GM21390 (cell line): ENCODE measurements around the gene LTB4R.

Experiments used
- ATAC-seq: cut with Tn5 transposase; IDR thresholded peaks from one replicate; pipeline ENCODE4 v1.9.1; 2021; ENCODE audit not compliant: unreplicated experiment

LTB4R gene

DNA sequence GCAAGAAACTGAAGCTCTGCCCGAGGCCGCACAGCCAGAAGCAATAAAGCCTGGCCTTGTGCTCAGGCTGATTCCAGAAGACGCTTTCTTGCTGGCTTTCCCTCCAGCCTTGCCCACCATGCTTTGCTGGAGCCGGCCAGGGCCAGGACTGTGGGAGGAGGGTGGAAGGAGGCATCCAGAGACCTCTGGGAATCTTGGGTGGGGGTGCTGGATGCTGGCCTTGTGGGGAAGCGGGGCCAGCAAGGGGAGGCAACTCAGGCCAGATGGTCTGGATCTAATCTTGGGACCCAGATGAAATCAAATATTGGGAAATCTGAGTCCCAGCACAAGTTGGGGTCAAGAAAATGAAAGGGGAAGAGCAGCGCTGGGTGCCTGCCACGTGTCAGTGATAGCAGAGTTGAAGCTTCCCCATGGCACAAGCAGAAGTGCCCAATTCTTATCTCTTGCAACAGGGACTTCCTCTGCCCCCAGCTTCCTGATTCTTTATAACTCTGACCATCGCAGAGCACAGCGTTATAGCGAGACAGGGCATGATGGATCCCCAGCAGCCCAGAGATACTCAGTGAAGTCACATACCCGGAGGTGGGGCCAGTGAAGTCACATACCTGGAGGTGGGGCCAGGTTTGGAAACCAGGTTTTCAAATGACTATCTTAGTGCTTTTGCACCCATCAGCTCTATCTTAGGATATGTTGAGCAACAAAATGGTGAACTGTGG is 33.5 kb upstream of the LTB4R start:
- no peak for ATAC-seq

DNA sequence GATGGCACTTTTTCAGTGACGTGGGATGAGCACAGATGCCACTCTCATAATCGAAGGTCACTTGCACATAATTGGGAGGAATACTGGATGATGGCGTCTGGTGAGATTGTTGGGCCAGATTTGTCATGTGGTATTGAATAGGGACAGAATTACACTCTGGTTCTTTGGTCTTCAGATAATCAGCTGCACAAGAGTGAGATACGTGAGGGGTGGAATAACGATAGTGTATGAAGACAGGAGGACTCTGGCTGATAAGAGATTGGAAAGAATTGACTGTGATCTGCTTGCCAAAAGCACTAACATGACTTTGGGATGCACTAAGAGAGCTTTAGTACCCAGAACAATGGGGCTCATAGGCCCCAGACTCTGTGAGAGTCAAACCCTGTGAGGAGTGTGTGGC is 32.9 kb upstream of the LTB4R start:
- ATAC-seq: no peak

DNA sequence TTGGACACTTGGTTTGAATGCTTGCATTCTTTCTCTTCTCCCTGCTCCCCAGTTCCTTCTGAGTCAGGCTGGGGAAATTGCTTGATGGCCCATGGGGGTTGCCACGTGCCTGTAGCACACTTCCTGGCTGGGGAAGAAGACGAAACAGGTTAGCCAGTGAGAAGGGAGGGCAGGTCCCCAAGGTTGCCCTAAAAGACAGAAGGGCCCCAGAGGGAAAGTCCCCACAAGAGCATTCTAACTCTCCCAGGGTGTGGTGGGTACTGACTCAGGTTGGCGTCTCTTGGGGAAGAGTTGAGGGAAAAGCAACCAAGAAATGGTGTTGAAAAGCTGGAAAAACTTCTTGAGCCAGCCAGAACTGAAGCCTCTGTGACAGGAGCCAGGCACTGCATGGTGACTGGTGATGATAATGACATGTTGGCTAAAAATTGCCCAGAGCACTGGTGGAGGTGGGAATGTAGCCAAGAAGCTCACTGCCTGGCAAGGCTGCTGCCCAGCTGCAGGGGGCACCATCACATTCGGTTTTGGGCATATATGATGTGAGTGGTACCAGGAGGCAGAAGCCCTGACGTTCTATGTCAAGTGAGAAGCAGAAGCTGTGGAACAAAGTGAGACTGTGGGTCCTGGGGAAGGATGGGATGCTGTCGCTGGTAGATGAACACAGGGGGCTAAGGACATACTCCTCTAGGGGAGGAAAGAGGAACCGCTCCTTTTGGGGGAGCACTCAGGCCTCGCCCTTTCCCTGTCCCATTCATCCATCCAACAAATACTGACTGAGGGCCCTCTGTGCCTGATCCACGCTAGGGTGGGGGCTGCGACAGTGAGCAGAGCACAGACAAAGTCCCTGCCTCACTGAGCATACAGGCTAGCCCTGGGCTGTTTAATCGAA is 31.8 kb upstream of the LTB4R start:
- ATAC-seq: no peak

DNA sequence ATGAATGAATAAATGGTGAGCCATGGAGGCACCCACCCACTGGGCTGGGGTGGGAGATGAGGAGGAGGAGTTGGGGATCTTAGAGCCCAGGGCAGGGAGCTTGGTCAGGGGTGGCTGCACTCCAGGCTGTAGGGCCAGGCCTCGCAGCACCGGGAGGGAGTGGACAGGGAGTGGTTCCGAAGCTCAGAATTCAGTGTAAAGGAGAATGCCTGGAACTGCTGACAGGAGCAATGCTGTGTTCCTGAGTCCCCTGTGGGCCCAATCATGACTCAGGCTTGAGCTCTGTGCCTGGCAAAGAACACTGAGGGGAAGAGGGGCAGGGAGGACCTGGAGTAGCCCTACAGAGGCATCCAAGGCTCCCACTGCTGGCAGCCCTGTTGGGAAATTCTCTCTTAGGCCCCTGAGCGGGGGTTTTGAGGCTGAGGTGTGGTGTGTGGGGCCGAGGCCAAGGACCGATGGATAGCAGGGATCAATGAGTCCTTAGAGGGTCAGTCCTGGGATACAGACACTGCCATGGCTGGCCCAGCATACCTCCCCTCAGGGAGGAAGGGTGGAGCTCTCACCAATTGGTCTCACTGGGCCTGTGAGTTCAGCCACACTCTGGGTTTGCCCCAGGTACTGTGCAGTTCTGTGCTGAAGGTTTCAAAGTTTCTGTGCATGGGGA is 30.4 kb upstream of the LTB4R start:
- ATAC-seq: no peak

DNA sequence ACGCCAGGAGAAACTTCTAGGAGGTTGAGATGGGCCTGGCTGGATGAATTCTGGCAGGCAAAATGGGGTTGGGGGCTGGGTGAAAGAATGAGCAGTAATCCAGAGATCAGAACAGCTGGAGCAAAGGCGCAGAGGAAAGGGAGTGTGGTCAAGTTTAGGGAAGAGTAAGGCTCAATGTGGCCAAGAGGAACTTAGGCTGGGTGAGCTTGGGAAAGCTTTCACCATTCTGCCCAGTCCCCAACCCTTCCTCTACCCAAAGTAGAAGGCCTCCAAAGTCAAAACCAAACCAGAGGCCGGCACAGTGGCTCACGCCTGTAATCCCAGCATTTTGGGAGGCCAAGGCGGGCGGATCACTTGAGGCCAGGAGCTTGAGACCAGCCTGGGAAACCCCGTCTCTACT is 29.7 kb upstream of the LTB4R start:
- ATAC-seq: no peak

DNA sequence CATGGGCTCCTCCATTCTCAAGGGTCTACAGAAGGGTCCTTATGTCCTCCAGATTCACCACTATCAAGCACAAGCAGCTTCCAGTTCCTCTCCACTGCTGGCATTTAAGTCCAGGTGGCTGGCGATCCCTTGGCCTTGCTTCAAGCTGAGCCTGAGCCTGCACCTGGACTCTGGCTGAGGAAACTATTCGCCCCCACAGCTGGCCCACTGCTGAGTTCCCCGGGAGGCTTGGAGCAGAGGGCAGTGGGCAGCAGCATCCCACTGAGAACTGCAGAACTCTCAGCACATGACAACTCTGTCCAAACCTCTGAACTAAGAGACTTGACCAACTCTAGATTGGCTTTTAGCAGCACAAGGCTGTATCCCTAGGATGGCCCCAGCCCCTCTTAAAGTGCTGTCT is 28.6 kb upstream of the LTB4R start:
- ATAC-seq: no peak

DNA sequence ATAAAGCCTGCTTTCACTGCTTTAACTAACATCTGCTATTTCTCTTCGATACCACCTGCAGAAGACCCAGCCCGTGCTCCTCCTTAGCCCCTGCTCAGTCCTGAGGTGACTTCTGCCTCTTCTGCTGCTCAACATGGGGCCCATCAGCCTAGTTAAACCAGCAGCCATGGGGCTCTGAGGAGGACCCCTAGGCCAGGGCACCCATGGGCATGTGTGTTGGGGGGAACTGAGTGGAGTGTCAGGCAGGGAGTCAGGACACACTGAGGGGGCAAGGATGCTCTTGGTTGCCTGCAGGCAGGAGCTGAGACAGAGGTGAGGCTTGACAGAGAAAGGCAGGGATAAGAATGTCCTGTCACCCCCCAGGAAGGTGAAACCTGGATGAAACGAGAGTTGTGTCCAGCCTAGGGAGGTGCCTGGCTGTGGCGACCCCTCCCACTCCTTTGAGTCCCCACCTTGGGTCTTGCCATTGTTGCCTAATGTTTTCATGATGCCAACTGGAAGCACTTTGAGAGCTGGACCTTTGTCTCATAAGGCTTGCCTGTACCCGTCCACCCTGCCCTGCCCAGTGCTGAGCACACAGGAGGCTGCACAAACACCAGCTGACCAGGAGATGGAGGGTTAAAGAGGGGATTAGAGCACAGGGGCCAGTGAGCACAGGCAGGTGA is 27.4 kb upstream of the LTB4R start:
- no peak for ATAC-seq

DNA sequence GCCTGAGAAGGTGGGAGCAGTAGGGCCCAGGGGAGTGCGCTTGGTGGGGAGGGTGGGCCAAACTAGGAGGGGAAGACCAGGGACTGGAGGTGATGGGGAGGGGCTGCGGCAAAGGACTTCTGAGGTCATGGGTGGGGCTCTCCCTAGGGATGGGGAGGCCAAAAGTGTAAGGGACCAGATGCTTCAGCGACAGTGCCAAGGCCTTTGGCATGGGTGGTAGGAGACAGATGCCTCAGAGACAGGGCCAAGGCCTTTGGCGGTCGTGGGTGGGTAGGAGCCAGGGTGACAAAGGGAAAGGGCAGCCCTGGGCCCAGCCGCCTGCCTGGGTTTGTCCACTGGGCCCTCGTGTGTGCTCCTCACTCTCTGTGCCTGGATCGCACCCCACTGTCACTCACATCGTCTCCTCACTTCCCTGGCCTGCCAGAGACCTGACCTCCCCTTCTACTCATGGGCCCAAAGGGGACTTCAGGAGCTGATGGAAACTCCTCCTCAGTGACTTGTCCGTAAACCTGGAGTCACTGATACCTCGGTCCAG is 26.7 kb upstream of the LTB4R start:
- ATAC-seq: no peak

DNA sequence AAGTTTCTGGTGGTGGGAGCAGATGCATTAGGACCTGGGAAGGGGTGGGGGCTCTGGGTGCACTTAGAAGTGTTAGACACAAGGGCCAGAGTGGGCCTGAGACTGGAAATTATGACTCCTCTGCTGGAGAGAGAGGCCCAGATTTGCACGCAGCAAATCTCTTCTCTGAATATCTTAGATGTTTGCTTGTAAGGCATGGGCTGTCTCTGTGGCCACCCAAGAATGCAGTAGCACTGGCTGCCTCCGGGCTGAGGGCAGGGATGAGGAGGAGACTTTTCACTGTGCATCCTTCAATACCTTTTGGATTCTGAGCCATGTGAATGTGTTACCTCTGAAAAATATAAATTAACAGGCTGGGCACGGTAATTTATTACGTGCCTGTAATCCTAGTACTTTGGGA is 26.0 kb upstream of the LTB4R start:
- ATAC-seq: no peak

DNA sequence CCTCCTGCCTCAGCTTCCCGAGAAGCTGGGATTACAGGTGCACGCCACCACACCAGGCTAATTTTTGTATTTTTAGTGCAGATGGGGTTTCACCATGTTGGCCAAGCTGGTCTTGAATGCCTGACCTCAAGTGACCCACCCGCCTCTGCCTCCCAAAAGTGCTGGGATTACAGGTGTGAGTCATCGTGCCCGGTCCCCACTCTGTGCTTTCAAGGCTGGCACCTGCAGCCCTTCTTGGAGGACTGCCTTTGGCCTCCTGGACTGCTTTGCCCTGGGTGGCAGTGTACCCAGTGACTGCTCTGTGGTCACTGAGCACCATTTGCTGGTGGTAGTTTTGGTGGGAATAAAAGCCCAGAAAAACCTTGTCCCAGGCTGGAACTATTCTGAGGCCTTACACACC is 24.3 kb upstream of the LTB4R start:
- no peak for ATAC-seq

DNA sequence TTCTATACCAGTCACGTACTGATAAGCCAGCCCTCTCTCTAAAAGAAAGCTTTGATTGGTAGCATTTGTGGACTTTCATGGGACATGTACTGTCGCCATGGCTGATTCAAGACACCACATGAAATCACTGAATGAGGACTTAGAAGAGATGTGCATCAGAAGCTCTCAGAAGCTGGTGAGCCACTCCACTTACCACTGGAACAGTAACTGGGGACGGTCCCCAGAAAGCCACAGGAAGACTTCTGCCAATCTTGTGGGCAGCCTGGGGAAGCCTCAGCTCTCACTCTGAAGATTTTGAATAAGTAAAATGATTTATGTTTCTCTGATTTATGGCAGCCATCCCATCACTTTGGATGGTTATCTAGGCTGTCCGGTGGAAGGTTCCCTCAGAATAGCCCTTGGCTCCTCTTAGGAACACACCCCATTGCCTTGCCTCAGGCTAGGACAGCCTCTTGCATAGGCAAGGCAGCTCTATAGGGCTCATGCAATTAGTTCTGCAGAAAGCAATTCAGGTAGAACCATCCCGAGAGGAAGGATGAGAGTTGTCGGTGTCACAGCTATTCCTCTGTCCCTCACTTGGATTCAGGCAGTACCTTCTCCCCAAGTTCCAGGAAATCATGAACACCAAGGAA is 21.5 kb upstream of the LTB4R start:
- ATAC-seq: peak; percentile 80

DNA sequence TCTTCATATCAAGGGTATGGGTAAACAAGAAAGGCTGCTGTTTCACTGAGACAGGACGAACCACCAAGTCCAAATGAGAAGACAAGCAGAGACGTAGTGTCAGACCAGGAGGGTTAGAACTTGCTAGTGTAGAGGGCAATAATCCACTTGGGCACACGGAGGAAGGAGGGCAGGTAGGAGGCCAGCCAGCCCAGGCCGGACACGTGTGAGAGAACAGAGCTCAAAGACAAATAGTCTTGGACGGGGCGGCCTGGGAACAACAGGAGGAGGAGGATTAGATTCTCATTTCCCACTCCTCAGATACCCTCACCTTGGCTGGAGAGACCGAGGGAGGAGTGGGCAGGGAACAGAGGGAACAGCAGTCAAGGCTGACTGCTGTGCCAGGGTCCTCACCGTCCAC is 20.6 kb upstream of the LTB4R start:
- no peak for ATAC-seq

DNA sequence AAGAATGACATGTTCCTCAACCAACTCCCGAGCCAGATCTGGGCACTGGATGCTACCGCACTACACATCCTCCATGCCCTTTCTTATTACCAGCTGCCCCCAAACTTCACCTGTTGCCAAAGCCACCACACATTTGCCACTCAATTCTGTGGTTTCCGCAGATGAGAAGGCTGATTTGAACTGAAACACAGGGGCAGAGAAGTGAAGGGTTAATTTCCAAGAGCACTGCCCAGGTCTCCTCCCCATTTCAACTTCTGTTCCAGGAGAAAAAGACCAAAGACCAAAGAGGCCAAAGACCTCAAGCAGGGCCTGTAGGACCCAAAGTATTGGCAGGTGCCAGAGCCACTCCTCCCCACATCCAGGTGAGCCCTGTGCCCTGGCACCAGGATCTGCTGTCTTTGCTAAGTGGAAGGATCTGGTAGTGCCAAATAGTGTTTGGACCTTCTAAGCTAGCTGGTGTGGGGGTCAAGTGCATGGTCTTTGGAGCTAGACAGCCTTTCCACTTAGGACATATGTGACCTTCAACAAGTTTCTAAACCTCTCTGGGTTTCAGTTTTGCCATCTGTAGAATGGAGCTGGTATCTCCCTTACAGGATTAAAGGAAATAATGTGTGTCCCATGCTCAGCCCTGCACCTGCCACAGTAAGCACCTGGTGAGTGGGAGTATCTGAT is 19.7 kb upstream of the LTB4R start:
- no peak for ATAC-seq

DNA sequence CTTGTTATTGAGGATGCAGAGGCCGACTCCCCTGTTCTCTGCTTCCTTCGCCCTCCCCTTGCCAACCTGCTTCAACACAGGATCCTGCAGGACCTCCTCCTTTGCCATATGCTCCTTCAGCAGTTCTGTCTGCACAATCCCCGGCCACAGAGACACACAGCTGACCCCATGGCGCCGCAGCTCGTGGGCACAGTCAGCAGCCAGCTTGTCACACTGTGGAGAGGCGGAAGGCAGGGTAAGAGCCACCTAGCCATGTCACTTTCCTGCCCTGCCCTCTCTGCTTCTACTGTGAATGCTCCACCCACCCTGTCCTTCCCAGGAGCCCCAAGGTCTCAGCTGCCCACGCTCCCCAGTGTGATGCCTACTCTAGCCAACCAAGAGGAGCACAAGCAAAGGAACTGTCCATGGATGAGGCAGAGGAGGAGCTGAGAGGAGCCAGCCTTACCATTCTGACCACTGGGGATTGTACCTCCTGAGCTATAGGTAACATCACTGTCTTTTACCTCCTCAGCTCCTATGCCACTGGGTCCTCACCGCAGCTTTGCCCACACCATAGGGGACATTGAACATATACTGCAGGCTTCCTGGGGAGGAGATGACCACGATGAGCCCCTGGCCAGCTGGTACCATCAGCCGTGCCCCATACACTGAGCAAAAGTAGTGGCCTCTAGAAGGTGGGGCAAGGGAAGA is 19.0 kb upstream of the LTB4R start:
- ATAC-seq: no peak

DNA sequence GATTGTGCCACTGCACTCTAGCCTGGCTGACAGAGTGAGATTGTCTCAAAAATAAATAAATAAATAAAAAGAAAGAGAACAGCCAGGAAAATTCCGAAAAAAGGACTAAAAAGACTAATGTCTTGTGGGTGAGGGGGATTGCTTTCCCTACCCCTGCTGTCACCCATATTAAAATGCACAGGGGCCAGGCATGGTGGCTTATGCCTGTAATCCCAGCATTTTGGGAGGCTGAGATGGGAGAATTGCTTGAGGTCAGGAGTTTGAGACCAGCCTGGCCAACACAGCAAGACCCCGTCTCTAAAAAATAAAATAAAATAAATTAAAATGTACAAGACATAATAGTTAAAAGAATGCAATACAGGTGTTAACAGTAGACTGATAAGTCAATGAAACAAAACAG is 17.8 kb upstream of the LTB4R start:
- no peak for ATAC-seq

DNA sequence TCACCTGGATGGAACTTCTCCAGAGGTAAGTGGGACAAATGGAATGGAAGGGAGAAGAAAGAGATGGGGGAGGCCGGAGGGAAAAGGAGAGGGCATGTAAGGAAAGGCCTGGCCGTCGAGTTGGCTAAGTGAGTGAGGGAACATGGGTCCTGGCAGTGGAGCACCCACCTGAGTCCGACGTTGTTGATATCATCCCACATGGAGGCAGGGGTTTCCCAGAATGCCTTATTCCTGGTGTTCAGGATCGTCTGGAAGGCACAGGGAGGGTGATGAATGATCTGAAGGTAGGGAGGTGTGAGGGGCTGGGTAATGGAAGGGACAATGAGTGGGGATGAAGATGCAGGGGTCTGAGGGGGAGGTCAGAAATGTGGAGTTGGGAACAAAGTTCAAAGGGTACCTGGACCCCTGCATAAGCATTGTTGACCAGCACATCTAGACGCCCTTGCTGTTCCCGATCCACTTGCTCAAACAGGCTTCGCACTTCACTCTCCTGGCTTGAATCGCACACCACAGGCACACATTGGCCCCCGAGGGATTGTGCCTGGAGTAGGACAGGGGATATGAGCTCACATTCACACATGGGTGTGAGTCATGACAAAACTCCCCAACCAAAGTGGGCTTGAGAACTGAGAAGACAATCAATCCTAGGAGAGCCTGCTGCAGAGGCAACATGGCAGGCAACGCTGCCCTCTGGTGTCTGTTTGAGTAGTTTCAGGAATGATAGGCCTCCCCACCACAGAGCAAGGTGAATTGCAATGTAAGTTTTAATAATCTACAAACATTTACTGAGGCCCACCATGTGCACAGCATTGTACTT is 14.8 kb upstream of the LTB4R start:
- peak; percentile 44 for ATAC-seq

DNA sequence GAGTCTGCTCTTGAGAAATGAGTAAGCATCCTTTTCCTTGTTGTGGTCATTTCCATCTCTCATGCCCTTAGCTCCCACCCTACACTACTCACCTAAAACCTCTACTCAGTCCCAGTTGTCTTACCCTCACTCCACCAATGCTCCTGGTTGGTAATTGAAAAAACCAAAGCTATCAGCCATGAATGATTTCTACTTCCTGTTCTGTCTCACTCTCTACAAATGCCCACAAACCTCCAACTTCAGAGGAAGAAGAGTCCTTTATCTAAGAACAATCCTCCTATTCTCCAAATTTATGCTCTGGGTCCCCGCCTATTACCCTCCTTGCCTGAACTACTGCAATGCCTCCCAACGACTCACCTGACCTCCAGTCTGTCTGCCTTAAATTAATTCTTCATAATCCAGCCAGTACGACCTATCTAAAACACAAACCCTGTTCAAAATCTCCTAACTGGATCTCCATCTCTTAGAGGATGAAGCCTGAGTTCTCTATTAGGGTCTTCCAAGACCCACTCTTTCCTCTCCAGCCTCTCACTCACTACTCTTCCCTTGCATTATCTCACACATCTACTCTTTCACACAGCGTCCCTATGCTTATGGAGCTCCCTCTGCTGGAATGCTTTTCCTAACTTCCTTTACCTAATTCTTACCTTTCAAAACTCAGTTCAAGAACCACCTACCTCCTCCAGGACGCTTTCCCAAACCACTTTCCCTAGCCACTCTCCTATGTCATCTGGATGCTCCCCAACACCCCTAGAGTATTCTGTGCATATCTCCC is 13.9 kb upstream of the LTB4R start:
- peak; percentile 13 for ATAC-seq

DNA sequence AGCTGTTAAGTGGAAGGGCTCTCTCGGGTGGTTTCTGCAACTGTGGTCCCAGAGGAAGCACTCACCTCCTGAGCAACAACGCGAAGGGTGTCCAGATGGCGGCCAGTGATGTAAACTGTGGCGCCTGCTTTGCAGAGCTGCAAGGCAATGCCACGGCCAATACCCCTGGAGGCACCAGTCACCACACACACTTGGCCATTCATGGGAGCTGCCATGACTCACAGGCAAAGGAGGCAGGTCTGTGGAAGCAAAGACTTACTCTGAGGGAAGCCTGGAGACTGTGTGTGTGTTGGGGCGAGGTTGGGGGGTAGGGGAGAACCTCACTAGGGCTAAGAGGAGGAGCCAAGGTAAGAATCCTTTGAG is 12.4 kb upstream of the LTB4R start:
- ATAC-seq: no peak
